K562 (cell line): ENCODE results near the gene RPAP2. TPM values are rescaled to one million over a fixed set of nuclear protein-coding genes. Genes with fewer than 3 reads are reported as not detected.

ENCODE experiments used
- CBX3 ChIP-seq, 2 experiments: IDR thresholded peaks; 1 replicate in 1 of 2; 2 replicates in 1 of 2; pipeline ENCODE4 v1.6.1; 2012; ENCODE audit warnings: inconsistent platforms in 2 of 2, low read length in 2 of 2, borderline replicate concordance in 1 of 2, control low read depth in 1 of 2
- E4F1 ChIP-seq: fragments of 250-450 bp; sonication (Bioruptor Pico); IDR thresholded peaks from 2 replicates; pipeline ENCODE4 v1.5.0; 2021; ENCODE audit warnings: mild to moderate bottlenecking, borderline replicate concordance
- ETS2 ChIP-seq: IDR thresholded peaks from 2 replicates; pipeline ENCODE4 v1.6.1; 2016; ENCODE audit warnings: borderline replicate concordance, missing genetic modification characterization, mild to moderate bottlenecking, moderate library complexity, missing compliant biosample characterization; ENCODE audit not compliant: poor library complexity, severe bottlenecking
- FIP1L1 ChIP-seq: fragments of 200-400 bp; formaldehyde crosslinking; IDR thresholded peaks from 2 replicates; pipeline ENCODE4 v1.6.1; 2018; ENCODE audit warnings: mild to moderate bottlenecking, low read depth, low read length; ENCODE audit not compliant: poor library complexity, severe bottlenecking
- FOXA1 ChIP-seq: fragments of 450-650 bp; IDR thresholded peaks from 2 replicates; pipeline ENCODE4 v1.6.1; 2016; ENCODE audit warnings: mild to moderate bottlenecking, borderline replicate concordance
- GTF2B ChIP-seq: IDR thresholded peaks from 2 replicates; pipeline ENCODE4 v1.6.1; 2011; ENCODE audit not compliant: insufficient read length; ENCODE audit errors: extremely low read depth
- HDAC8 ChIP-seq: fragments of 450-650 bp; IDR thresholded peaks from 2 replicates; pipeline ENCODE4 v1.6.1; 2016; ENCODE audit warnings: mild to moderate bottlenecking, missing genetic modification characterization, moderate library complexity, missing compliant biosample characterization
- KLF16 ChIP-seq: IDR thresholded peaks from 2 replicates; pipeline ENCODE4 v1.6.1; 2016; ENCODE audit warnings: antibody characterized with exemption
- KLF6 ChIP-seq: fragments of 250-450 bp; sonication (Bioruptor Pico); IDR thresholded peaks from 2 replicates; pipeline ENCODE4 v1.4.0; 2020; ENCODE audit warnings: mild to moderate bottlenecking, moderate library complexity, borderline replicate concordance
- MTF1 ChIP-seq: fragments of 250-450 bp; sonication (Bioruptor Pico); IDR thresholded peaks from 2 replicates; pipeline ENCODE4 v1.9.0; 2021; ENCODE audit warnings: moderate library complexity, mild to moderate bottlenecking, inconsistent platforms, borderline replicate concordance
- NCOA1 ChIP-seq: fragments of 450-650 bp; IDR thresholded peaks from 2 replicates; pipeline ENCODE4 v1.6.1; 2016; ENCODE audit warnings: low read depth
- PHF20 ChIP-seq: fragments of 450-650 bp; IDR thresholded peaks from 2 replicates; pipeline ENCODE4 v1.6.1; 2018; ENCODE audit not compliant: partially characterized antibody
- POU5F1 ChIP-seq: fragments of 150-350 bp; IDR thresholded peaks from 2 replicates; pipeline ENCODE4 v1.6.1; 2014; ENCODE audit warnings: borderline replicate concordance, low read length, low read depth, mild to moderate bottlenecking; ENCODE audit not compliant: partially characterized antibody
- RBFOX2 ChIP-seq: fragments of 200-400 bp; formaldehyde crosslinking; IDR thresholded peaks from 2 replicates; pipeline ENCODE4 v1.6.1; 2017; ENCODE audit warnings: low read depth, mild to moderate bottlenecking, low read length, moderate library complexity
- SMARCC2 ChIP-seq: fragments of 450-650 bp; IDR thresholded peaks from 2 replicates; pipeline ENCODE4 v1.6.1; 2017; ENCODE audit warnings: antibody characterized with exemption, moderate library complexity, mild to moderate bottlenecking, low read depth
- SMARCE1 ChIP-seq: fragments of 450-650 bp; IDR thresholded peaks from 2 replicates; pipeline ENCODE4 v1.7.1; 2016; ENCODE audit warnings: mild to moderate bottlenecking
- SNRNP70 ChIP-seq: fragments of 200-400 bp; formaldehyde crosslinking; optimal IDR thresholded peaks from 2 replicates; pipeline ENCODE3; 2017; ENCODE audit warnings: low read depth, low read length
- SRSF9 ChIP-seq: fragments of 200-400 bp; formaldehyde crosslinking; IDR thresholded peaks from 2 replicates; pipeline ENCODE4 v1.6.1; 2017; ENCODE audit warnings: low read depth, low read length, borderline replicate concordance
- TCF7L2 ChIP-seq: fragments of 150-350 bp; IDR thresholded peaks from 2 replicates; pipeline ENCODE4 v1.6.1; 2016; ENCODE audit warnings: low read depth, mild to moderate bottlenecking, low read length, moderate library complexity
- ZBTB5 ChIP-seq: fragments of 450-650 bp; IDR thresholded peaks from 2 replicates; pipeline ENCODE4 v1.6.1; 2017; ENCODE audit warnings: antibody characterized with exemption
- ZFX ChIP-seq: sonication (generic); formaldehyde crosslinking; IDR thresholded peaks from 2 replicates; pipeline ENCODE4 v1.8.0; 2022; ENCODE audit warnings: mild to moderate bottlenecking, missing genetic modification reagents, moderate library complexity
- ZNF146 ChIP-seq: IDR thresholded peaks from one replicate; pipeline ENCODE4 v1.6.1; 2018; ENCODE audit warnings: missing compliant biosample characterization; ENCODE audit not compliant: unreplicated experiment
- ZNF232 ChIP-seq: sonication (generic); formaldehyde crosslinking; IDR thresholded peaks from 2 replicates; pipeline ENCODE4 v1.8.0; 2022; ENCODE audit warnings: mild to moderate bottlenecking, missing genetic modification reagents
- ZNF76 ChIP-seq: fragments of 250-450 bp; sonication (Bioruptor Pico); IDR thresholded peaks from 2 replicates; pipeline ENCODE4 v1.4.0; 2020; ENCODE audit warnings: mild to moderate bottlenecking, moderate library complexity, borderline replicate concordance
- polyA plus RNA-seq, 8 experiments: library from polyadenylated mRNA; depleted of rRNA in 4 of 8; stranded (reverse) in 5 of 8; unstranded in 3 of 8; fragments of >200 nt; fragmentation: Nextera tagmentation in 2 of 8; fragmentation: Illumina TruSeq in 1 of 8; extraction: Ambion mirVana in 2 of 8; extraction: Trizol in 1 of 8; gene quantifications; 2 replicates each; pipeline versions ENCODE4 v1.2.1 to v1.2.3, GENCODE V29; 2011 to 2014; ENCODE audit warnings: inconsistent platforms in 1 of 8, missing spikeins in 1 of 8
- total RNA-seq, 7 experiments: library from RNA; depleted of rRNA in 6 of 7; stranded (reverse); fragments of >200 nt in 6 of 7; fragmentation: Illumina TruSeq in 2 of 7; extraction: Trizol in 2 of 7; gene quantifications; 2 replicates each; pipeline versions ENCODE4 v1.2.1 to v1.2.3, GENCODE V29; 2011 to 2021; ENCODE audit warnings: low replicate concordance in 1 of 7

The RPAP2 gene
- total and polyA plus RNA-seq, 9 of the 15 experiments (the other 6 are each of a cell fraction or from before 2014, with no cell fraction given) = 6.2 to 41.7 (median 28.7) TPM

GRCh38 chr1:92298573-92299476 lies at the start of gene RPAP2, which contains the start of gene GLMN (continued):
- TF ChIP-seq ZNF146 (CRISPR knock-in tag) (no peak), NCOA1 (no peak), ETS2 (no peak), ZFX (CRISPR knock-in tag) (peak; percentile 97), ZNF232 (CRISPR knock-in tag) (no peak), GTF2B (no peak), CBX3 (IDR thresholded peaks at IDR 0.05; ENCODE audit: borderline replicate concordance in 1 of 2, low read length in 2 of 2) (no peak; a peak in 1 of 3 replicates), ZBTB5 (no peak), RBFOX2 (peak; percentile 97), SRSF9 (no peak), PHF20 (peak; percentile 22), KLF6 (CRISPR knock-in tag) (no peak), SNRNP70 (no peak), HDAC8 (tag) (no peak), KLF16 (no peak), TCF7L2 (no peak), MTF1 (CRISPR knock-in tag) (no peak), SMARCC2 (0 out of 2 replicates have a peak, but pooled peaks have one; percentile 15), SMARCE1 (no peak), ZNF76 (CRISPR knock-in tag) (no peak), E4F1 (CRISPR knock-in tag) (no peak), FOXA1 (no peak), POU5F1 (no peak), FIP1L1 (peak; percentile 73)
